NCI-H2107 treated with DMSO at 0.1 percent for 48 hours (cell line): ENCODE data around the gene CHMP4A.

Experiments
- DNase-seq: peaks from one replicate; lab custom pipeline; 2025; ENCODE audit not compliant: unreplicated experiment; lab: John Stamatoyannopoulos, UW

Gene CHMP4A

GRCh38 chr14:24196071-24197055 lies 16.9 kb downstream of the CHMP4A start:
- peak; percentile 15 for DNase-seq

GRCh38 chr14:24195186-24196070 lies 17.9 kb downstream of the CHMP4A start, which contains the start of gene TM9SF1:
Gene TM9SF1, minus strand, starts transcription at chr14:24195441. Its CDS starts 422 bp downstream, at chr14:24195019.
- DNase-seq = peak; percentile 59

- DNase-seq = no peak
These were observed 18.5 kb downstream of the CHMP4A start for GRCh38 chr14:24194873-24195185.

- no peak for DNase-seq
These were observed 19.0 kb downstream of the CHMP4A start for GRCh38 chr14:24194186-24194872.

- DNase-seq = no peak
These were observed 20.4 kb downstream of the CHMP4A start for GRCh38 chr14:24192933-24193332.

- DNase-seq = no peak
These were observed 22.9 kb downstream of the CHMP4A start for GRCh38 chr14:24190416-24190815.

- no peak for DNase-seq
These were observed 23.8 kb downstream of the CHMP4A start for GRCh38 chr14:24189460-24189859.

- no peak for DNase-seq
These were observed 24.3 kb downstream of the CHMP4A start for GRCh38 chr14:24189059-24189375.

GRCh38 chr14:24188251-24189058 lies 24.8 kb downstream of the CHMP4A start, which contains the start of gene IPO4:
Gene IPO4, minus strand, starts transcription at chr14:24188816. Its CDS starts 29 bp downstream, at chr14:24188787.
- peak; percentile 98 for DNase-seq

GRCh38 chr14:24187539-24187915 lies 25.8 kb downstream of the CHMP4A start:
- no peak for DNase-seq

- DNase-seq = no peak
These were observed 26.3 kb downstream of the CHMP4A start for GRCh38 chr14:24186831-24187538.

- no peak for DNase-seq
These were observed 27.5 kb downstream of the CHMP4A start for GRCh38 chr14:24185741-24186140.

- no peak for DNase-seq
These were observed 28.3 kb downstream of the CHMP4A start for GRCh38 chr14:24185026-24185425.

GRCh38 chr14:24184104-24184970 lies 29.0 kb downstream of the CHMP4A start:
- no peak for DNase-seq

GRCh38 chr14:24183014-24183481 lies 30.2 kb downstream of the CHMP4A start:
- DNase-seq = no peak

- no peak for DNase-seq
These were observed 31.0 kb downstream of the CHMP4A start for GRCh38 chr14:24182110-24182882.

GRCh38 chr14:24181371-24182077 lies 31.8 kb downstream of the CHMP4A start:
- DNase-seq = no peak
